ENCODE measurements around the gene KCNAB3. TPM values are rescaled to one million over a fixed set of nuclear protein-coding genes. Genes with fewer than 3 reads are reported as not detected.

KCNAB3 gene
- total RNA-seq, 1 experiment from 2014 or later = not detected

GRCh38 chr17:7882629-7883028, 47.0 kb downstream of the KCNAB3 start:
- H3K27me3 ChIP-seq (ENCODE audit: control insufficient read depth, insufficient read depth, low read length) = peaks cover 17% of the 10 kb centered on the region

GRCh38 chr17:7882068-7882467, 47.6 kb downstream of the KCNAB3 start:
- H3K4me3 ChIP-seq (ENCODE audit: insufficient read depth, low read depth, low read length) = no peak overlapping the region
- H3K36me3 ChIP-seq (replicated peaks; ENCODE audit: control insufficient read depth, insufficient read depth, low read length) = no peaks in the 10 kb centered on the region
- DNase-seq = no peak
- peaks cover 16% of the 10 kb centered on the region for H3K27me3 ChIP-seq (ENCODE audit: control insufficient read depth, insufficient read depth, low read length)

More at GRCh38 chr17:7882629-7883028, 47.0 kb downstream of the KCNAB3 start:
- no peak overlapping the region for H3K4me3 ChIP-seq (ENCODE audit: insufficient read depth, low read depth, low read length)
- no peaks in the 10 kb centered on the region for H3K36me3 ChIP-seq (replicated peaks; ENCODE audit: control insufficient read depth, insufficient read depth, low read length)
- no peak for DNase-seq

DNA sequence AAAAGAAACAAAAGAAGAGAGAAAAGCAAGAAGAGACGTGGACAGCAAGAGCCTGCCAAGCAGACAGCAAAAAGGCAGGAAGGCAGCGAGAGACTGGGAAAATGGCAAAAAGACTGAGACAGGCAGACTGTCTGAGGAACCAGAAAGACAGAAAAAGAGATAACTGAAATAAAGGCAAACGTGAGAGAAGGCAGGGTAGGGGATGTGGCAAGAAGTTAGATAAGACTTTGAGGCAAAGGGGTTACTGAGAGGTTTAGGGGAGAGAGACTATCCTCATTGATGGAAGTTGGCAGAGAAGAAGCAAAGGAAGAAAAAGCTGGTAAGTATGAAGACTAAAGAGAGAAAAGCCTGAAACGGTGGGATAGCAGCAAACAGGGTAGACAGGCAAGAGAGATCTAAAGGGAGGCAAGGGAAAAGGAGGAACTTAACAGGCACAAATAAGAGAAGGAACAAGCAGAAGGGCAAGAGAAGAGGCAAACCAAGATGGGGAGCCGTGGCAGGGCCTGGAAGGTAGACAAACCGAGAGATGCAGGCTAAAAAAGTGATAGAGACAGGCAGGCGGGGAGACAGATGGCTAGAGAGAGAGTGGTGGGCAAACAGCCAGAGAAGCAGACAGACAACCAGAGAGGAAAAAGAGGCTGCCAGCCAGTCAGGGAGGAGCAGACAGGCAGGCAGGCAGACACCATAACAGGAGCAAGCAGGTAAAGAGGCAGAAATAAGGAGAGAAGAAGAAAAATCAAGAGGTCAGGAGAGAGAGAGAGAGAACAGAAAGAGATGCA, 48.2 kb downstream of the KCNAB3 start:
- no peak for DNase-seq
- no peaks in the 10 kb centered on the region for H3K36me3 ChIP-seq (replicated peaks; ENCODE audit: control insufficient read depth, insufficient read depth, low read length)
- no peak overlapping the region for H3K4me3 ChIP-seq (ENCODE audit: insufficient read depth, low read depth, low read length)
- H3K27me3 ChIP-seq (ENCODE audit: control insufficient read depth, insufficient read depth, low read length) = peaks cover 11% of the 10 kb centered on the region

- H3K27me3 ChIP-seq (ENCODE audit: control insufficient read depth, insufficient read depth, low read length) = no peaks in the 10 kb centered on the region
- H3K36me3 ChIP-seq (replicated peaks; ENCODE audit: control insufficient read depth, insufficient read depth, low read length) = no peaks in the 10 kb centered on the region
- no peak overlapping the region for H3K4me3 ChIP-seq (ENCODE audit: insufficient read depth, low read depth, low read length)
- no peak for DNase-seq
Observed at GRCh38 chr17:7880076-7880868, 49.4 kb downstream of the KCNAB3 start.

DNA sequence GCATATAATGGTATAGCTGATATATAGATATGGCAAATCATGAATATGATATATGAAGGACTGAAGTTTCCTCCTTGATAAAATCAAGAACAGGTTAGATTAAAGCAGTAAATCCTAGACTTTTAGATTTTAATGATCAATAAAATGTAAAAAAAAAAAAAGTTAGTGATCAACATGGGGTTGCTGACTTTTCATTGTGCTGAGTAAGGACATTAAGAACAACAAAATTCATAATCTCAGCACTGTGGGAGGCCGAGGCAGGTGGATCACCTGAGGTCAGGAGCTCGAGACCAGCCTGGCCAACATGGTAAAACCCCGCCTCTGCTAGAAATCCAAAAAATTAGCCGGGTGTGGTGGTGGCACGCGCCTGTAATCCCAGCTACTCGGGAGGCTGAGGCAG, 51.4 kb downstream of the KCNAB3 start:
- no peaks in the 10 kb centered on the region for H3K36me3 ChIP-seq (replicated peaks; ENCODE audit: control insufficient read depth, insufficient read depth, low read length)
- DNase-seq = no peak
- H3K4me3 ChIP-seq (ENCODE audit: insufficient read depth, low read depth, low read length) = no peak overlapping the region
- H3K27me3 ChIP-seq (ENCODE audit: control insufficient read depth, insufficient read depth, low read length) = no peaks in the 10 kb centered on the region

DNA sequence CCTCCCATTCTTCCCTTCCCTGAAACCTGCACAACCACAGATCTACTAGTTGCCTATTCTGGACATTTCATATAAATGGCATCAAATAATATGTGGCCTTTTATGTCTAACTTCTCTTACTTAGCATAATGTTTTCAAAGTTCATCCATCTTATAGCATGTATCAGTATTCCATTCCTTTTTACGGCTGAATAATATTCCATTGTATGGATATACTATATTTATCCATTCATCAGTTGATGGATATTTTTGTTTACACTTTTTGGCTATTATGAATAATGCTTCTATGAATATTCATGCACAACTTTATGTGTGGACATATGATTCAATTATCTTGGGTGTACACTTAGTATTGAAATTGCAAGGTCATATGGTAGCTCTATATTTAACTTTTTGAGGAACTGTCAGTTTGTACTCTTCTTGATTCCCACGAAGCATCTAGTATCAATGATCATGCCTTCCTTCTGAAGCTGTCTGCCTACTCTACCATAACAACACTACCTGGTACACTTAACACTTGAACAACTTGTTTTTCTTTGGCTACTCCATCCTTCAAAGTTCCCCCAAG, 53.8 kb downstream of the KCNAB3 start:
- DNase-seq = no peak
- Histone ChIP-seq H3K36me3 (replicated peaks; ENCODE audit: control insufficient read depth, insufficient read depth, low read length) (no peaks in the 10 kb centered on the region), H3K27me3 (ENCODE audit: control insufficient read depth, insufficient read depth, low read length) (no peaks in the 10 kb centered on the region), H3K4me3 (ENCODE audit: insufficient read depth, low read depth, low read length) (no peak overlapping the region)

GRCh38 chr17:7873051-7873450, 56.6 kb downstream of the KCNAB3 start:
- Histone ChIP-seq H3K27me3 (ENCODE audit: control insufficient read depth, insufficient read depth, low read length) (no peaks in the 10 kb centered on the region), H3K4me3 (ENCODE audit: insufficient read depth, low read depth, low read length) (no peak overlapping the region), H3K36me3 (replicated peaks; ENCODE audit: control insufficient read depth, insufficient read depth, low read length) (no peaks in the 10 kb centered on the region)
- DNase-seq = no peak

Other genes with a start within 250 kb of the KCNAB3 start
- gene TP53, start 242.4 kb downstream of the KCNAB3 start, total RNA-seq (2014; rRNA removed; shearing (Covaris generic)) = 97.5 and 99.4 TPM in 2 replicates
- gene WRAP53, start 241.4 kb downstream of the KCNAB3 start, total RNA-seq (2014; rRNA removed; shearing (Covaris generic)) = 32.9 and 41.3 TPM in 2 replicates
- 6.0 and 6.4 TPM in 2 replicates for gene EFNB3, start 224.7 kb downstream of the KCNAB3 start, total RNA-seq (2014; rRNA removed; shearing (Covaris generic))
- gene DNAH2, start 212.1 kb downstream of the KCNAB3 start, total RNA-seq (2014; rRNA removed; shearing (Covaris generic)) = 0.11 and 0.24 TPM in 2 replicates
- gene KDM6B, start 95.6 kb downstream of the KCNAB3 start, total RNA-seq (2014; rRNA removed; shearing (Covaris generic)) = 1.1 and 1.6 TPM in 2 replicates
- gene TMEM88, start 74.8 kb downstream of the KCNAB3 start, total RNA-seq (2014; rRNA removed; shearing (Covaris generic)) = 7.2 and 27.0 TPM in 2 replicates
- 59.0 and 81.9 TPM in 2 replicates for gene NAA38, start 72.3 kb downstream of the KCNAB3 start, total RNA-seq (2014; rRNA removed; shearing (Covaris generic))
- gene CYB5D1, start 71.9 kb downstream of the KCNAB3 start, total RNA-seq (2014; rRNA removed; shearing (Covaris generic)) = 10.2 and 10.3 TPM in 2 replicates
- gene CHD3, start 41.1 kb downstream of the KCNAB3 start, total RNA-seq (2014; rRNA removed; shearing (Covaris generic)) = 30.1 TPM in 2 replicates
- 0.17 and 2.0 TPM in 2 replicates for gene RNF227, start 13.6 kb downstream of the KCNAB3 start, total RNA-seq (2014; rRNA removed; shearing (Covaris generic))
- gene TRAPPC1, start 2.1 kb upstream of the KCNAB3 start, total RNA-seq (2014; rRNA removed; shearing (Covaris generic)) = 8.1 and 12.0 TPM in 2 replicates
- 5.5 and 6.8 TPM in 2 replicates for gene CNTROB, start 2.4 kb upstream of the KCNAB3 start, total RNA-seq (2014; rRNA removed; shearing (Covaris generic))
- gene GUCY2D, start 72.8 kb upstream of the KCNAB3 start, total RNA-seq (2014; rRNA removed; shearing (Covaris generic)) = not detected in 2 replicates
- not detected in 2 replicates for gene ALOX15B, start 109.2 kb upstream of the KCNAB3 start, total RNA-seq (2014; rRNA removed; shearing (Covaris generic))
- gene ALOX12B, start 157.9 kb upstream of the KCNAB3 start, total RNA-seq (2014; rRNA removed; shearing (Covaris generic)) = not detected in 2 replicates
- gene ALOXE3, start 188.7 kb upstream of the KCNAB3 start, total RNA-seq (2014; rRNA removed; shearing (Covaris generic)) = not detected in 2 replicates
- gene HES7, start 194.2 kb upstream of the KCNAB3 start, total RNA-seq (2014; rRNA removed; shearing (Covaris generic)) = 1.3 and 2.1 TPM in 2 replicates
- 19.2 and 32.4 TPM in 2 replicates for gene PER1, start 222.5 kb upstream of the KCNAB3 start, total RNA-seq (2014; rRNA removed; shearing (Covaris generic))
- 7.3 and 10.5 TPM in 2 replicates for gene VAMP2, start 233.1 kb upstream of the KCNAB3 start, total RNA-seq (2014; rRNA removed; shearing (Covaris generic))
- gene TMEM107, start 246.5 kb upstream of the KCNAB3 start, total RNA-seq (2014; rRNA removed; shearing (Covaris generic)) = 27.7 and 40.7 TPM in 2 replicates

All from H7 (cell line).